Esophagus squamous epithelium (tissue), 4 donors: ENCODE measurements around the gene WASHC1.
"Not testable (repeated sequence)": the region's sequence is repeated elsewhere in the genome, so short reads cannot be mapped to it uniquely, and the experiment has no call there.

ENCODE experiments used
- CTCF ChIP-seq, 6 experiments: fragments of 450-650 bp in 4 of 6; fragments of 200-600 bp in 2 of 6; sonication (generic) in 2 of 6; IDR thresholded peaks; one replicate each; pipeline ENCODE4 v1.5.1; 2016 to 2019; ENCODE audit warnings: antibody characterized with exemption in 6 of 6, mild to moderate bottlenecking in 4 of 6, moderate library complexity in 4 of 6
- POLR2A ChIP-seq, 4 donors: fragments of 450-650 bp; IDR thresholded peaks; one replicate each; pipeline ENCODE4 v1.6.1; 2017; ENCODE audit warnings: antibody characterized with exemption in 4 of 4, mild to moderate bottlenecking in 4 of 4, moderate library complexity in 3 of 4

GRCh38 chr9:52678-53077 lies 23.4 kb upstream of the WASHC1 start:
- TF ChIP-seq CTCF, POLR2A (IDR thresholded peaks at IDR 0.05): not testable (repeated sequence)
